Hematopoietic multipotent progenitor cell treated with erythropoietin and hydrocortisone succinate and interleukin-3 and kit ligand, for 17 days (in vitro differentiated cells): ENCODE data around the gene LY9.
A peak's percentile ranks its signal among the peaks of the same experiment; 100 is the strongest.
"Not testable (repeated sequence)": the region's sequence is repeated elsewhere in the genome, so short reads cannot be mapped to it uniquely, and the experiment has no call there.

Experiments
- DNase-seq: peaks from one replicate; pipeline ENCODE4 v3.0.0-alpha.2; 2015; ENCODE audit warnings: low spot score

The LY9 gene

GRCh38 chr1:160866001-160866694 lies 70.2 kb downstream of the LY9 start:
- no peak for DNase-seq

DNA sequence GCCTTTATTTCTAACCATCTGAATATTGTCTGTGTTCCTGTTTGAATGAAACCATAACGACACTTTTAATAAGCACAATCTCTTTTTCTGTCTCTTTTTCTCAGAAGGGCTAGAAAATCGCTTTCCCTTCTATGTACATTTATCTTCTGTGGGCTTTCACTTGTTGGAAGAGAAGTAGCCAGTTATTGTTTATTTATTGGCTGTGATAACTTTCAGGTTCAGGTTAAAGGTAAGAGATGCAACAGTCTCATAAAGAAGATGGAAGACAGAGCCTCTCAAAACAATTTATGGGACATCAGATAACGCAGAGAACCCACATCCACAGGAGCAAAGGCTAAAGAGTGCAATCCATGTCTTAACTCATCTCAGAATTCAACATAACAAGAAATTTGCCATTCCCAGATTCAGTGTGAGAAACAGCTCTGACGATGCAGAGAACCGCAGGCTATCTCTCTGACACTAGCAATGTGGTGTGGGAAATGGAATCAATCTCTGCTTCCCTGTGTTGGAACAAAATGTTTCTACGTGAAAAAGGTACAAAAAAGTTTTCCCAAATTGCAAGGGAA lies 70.8 kb downstream of the LY9 start:
- no peak for DNase-seq

DNA sequence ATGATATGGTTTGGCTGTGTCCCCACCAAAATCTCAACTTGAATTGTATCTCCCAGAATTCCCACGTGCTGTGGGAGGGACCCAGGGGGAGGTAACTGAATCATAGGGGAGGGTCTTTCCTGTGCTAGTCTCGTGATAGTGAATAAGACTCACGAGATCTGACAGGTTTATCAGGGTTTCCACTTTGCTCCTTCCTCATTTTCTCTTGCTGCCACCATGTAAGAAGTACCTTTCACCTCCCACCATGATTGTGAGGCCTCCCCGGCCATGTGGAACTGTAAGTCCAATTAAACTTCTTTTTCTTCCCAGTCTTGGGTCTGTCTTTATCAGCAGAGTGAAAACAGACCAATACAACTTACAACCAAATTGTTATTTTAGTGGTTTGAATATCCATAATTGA lies 71.7 kb downstream of the LY9 start:
- not testable (repeated sequence) for DNase-seq

- DNase-seq, result no peak
These were observed 72.2 kb downstream of the LY9 start for GRCh38 chr1:160868141-160868540.

GRCh38 chr1:160874935-160875334 lies 79.0 kb downstream of the LY9 start:
- no peak for DNase-seq

DNA sequence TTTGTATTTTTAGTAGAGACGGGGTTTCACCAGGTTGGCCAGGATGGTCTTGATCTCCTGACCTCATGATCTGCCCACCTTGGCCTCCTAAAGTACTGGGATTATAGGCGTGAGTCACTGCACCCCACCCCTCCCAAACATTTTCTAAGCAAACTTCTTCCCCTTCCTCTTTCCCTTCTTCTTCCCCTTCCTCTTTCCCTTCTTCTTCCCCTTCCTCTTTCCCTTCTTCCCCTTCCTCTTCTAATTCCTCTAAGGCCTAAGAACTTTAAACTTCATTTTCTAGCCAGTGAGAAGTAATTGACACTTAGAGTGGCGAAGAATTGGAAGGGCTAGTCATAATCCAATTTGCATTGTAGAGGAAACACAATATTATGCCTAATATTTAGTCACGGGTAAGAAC lies 79.6 kb downstream of the LY9 start:
- DNase-seq, result not testable (repeated sequence)

GRCh38 chr1:160876311-160876710 lies 80.3 kb downstream of the LY9 start:
- DNase-seq, result peak; percentile 3

GRCh38 chr1:160877221-160877620 lies 81.2 kb downstream of the LY9 start:
- peak; percentile 42 for DNase-seq
